Stomach (tissue), 9 donors: ENCODE results near the gene ALX4. TPM values are rescaled to one million over a fixed set of nuclear protein-coding genes. Genes with fewer than 3 reads are reported as not detected.

Experiments used
- DNase-seq, 2 donors: peaks; one replicate each; pipeline versions ENCODE4 v3.0.0 to v3.0.0-alpha.2; 2013 to 2019
- H3K27ac ChIP-seq, 5 donors: fragments of 200-600 bp in 4 of 5; sonication (generic) in 4 of 5; one replicate each; pipeline ENCODE4 v1.5.1; 2013 to 2019; ENCODE audit warnings: mild to moderate bottlenecking in 1 of 5, moderate library complexity in 1 of 5
- H3K27me3 ChIP-seq, 3 donors: fragments of 200-600 bp; sonication (generic); one replicate each; pipeline ENCODE4 v1.5.1; 2017 to 2019; ENCODE audit warnings: mixed run types in 1 of 3
- H3K36me3 ChIP-seq, 4 donors: fragments of 200-600 bp; sonication (generic); 1 replicate in 3 of 4; 2 replicates in 1 of 4; pipeline ENCODE4 v1.5.1; 2016 to 2019
- H3K4me1 ChIP-seq, 4 donors: fragments of 200-600 bp; sonication (generic); one replicate each; pipeline ENCODE4 v1.5.1; 2016 to 2019
- H3K4me3 ChIP-seq, 4 donors: fragments of 200-600 bp; sonication (generic) in 3 of 4; one replicate each; pipeline ENCODE4 v1.5.1; 2016 to 2019; ENCODE audit warnings: mild to moderate bottlenecking in 1 of 4
- H3K9me3 ChIP-seq, 4 donors: fragments of 200-600 bp; sonication (generic); one replicate each; pipeline ENCODE4 v1.5.1; 2016 to 2019
- EP300 ChIP-seq: sonication (generic); formaldehyde crosslinking; IDR thresholded peaks from one replicate; pipeline ENCODE4 v1.6.1; 2017; ENCODE audit warnings: antibody characterized with exemption
- POLR2A ChIP-seq, 4 donors: fragments of 450-650 bp; IDR thresholded peaks; one replicate each; pipeline ENCODE4 v1.6.1; 2016; ENCODE audit warnings: antibody characterized with exemption in 4 of 4, control low read depth in 2 of 4, mild to moderate bottlenecking in 1 of 4, moderate library complexity in 1 of 4
- POLR2AphosphoS5 ChIP-seq, 3 donors: sonication (generic); formaldehyde crosslinking; IDR thresholded peaks; one replicate each; pipeline ENCODE4 v1.6.1; 2016; ENCODE audit warnings: antibody characterized with exemption in 3 of 3
- whole genome bisulfite sequencing, 5 donors: extraction: QIAGEN DNeasy Blood & Tissue Kit in 3 of 5; methylation state at CpG; one replicate each; pipeline versions ENCODE4 v1.1.5 to v1.1.7; 2013 to 2018; 5-methylcytosine and 5-hydroxymethylcytosine counted together
- intact Hi-C: fragments of 100-400 bp; cut with DNase I; formaldehyde crosslinking; loops from one replicate; pipeline ENCODE4 v1.15.1; 2023; ENCODE audit warnings: low total_unique reads
- polyA plus RNA-seq, 3 donors: library from polyadenylated mRNA; stranded (reverse); fragments of 200-250 nt; gene quantifications; one replicate each; pipeline ENCODE4 v1.2.3, GENCODE V29; 2013
- total RNA-seq, 5 donors: library from RNA; depleted of rRNA; stranded (reverse); fragments of >200 nt; gene quantifications; one replicate each; pipeline versions ENCODE4 v1.1.0 to v1.2.3, GENCODE V29; 2014 to 2016
- TF ChIP-seq, protein P1 (sequence below), 7 experiments: fragments of 450-650 bp in 4 of 7; fragments of 200-600 bp in 3 of 7; sonication (generic) in 3 of 7; IDR thresholded peaks; one replicate each; pipeline ENCODE4 v1.5.1; 2016 to 2019; ENCODE audit warnings: antibody characterized with exemption in 7 of 7, control low read depth in 2 of 7, mild to moderate bottlenecking in 1 of 7
- donor health status: healthy with polysubstance abuse.
- donor health status: Bipolar disorder and iron deficiency.
- donor health status: healthy.

The ALX4 gene
- total and polyA plus RNA-seq, 8 donors = not detected

DNA sequence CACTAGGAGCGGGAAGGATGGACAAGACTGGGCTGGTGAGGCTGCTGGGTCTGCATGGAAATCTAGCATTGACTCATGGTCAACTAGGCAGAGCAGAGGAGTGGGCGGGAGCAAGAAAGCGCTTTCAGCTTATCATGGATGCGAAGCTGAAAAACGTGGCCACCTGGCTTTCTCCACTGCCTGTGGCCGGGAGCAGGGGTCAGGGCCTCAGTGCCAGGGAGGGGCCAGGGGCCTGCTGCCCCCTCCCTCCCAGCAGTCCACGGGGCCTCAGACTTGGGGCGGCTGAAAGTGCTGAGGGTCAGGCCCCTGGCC is 45.5 kb downstream of the ALX4 start:
- no peak for TF ChIP-seq EP300
- TF ChIP-seq, protein P1, sequence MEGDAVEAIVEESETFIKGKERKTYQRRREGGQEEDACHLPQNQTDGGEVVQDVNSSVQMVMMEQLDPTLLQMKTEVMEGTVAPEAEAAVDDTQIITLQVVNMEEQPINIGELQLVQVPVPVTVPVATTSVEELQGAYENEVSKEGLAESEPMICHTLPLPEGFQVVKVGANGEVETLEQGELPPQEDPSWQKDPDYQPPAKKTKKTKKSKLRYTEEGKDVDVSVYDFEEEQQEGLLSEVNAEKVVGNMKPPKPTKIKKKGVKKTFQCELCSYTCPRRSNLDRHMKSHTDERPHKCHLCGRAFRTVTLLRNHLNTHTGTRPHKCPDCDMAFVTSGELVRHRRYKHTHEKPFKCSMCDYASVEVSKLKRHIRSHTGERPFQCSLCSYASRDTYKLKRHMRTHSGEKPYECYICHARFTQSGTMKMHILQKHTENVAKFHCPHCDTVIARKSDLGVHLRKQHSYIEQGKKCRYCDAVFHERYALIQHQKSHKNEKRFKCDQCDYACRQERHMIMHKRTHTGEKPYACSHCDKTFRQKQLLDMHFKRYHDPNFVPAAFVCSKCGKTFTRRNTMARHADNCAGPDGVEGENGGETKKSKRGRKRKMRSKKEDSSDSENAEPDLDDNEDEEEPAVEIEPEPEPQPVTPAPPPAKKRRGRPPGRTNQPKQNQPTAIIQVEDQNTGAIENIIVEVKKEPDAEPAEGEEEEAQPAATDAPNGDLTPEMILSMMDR (IDR thresholded peaks at IDR 0.05) = no peak
- TF ChIP-seq POLR2A (IDR thresholded peaks at IDR 0.05) = no peak
- TF ChIP-seq POLR2AphosphoS5 (IDR thresholded peaks at IDR 0.05) = no peak
- Histone ChIP-seq H3K27ac (no peak overlapping the region), H3K4me3 (no peak overlapping the region), H3K27me3 (peaks cover 0 to 19% (median 0%) of the 10 kb centered on the region in 3 donors), H3K9me3 (no peaks in the 10 kb centered on the region), H3K36me3 (no peaks in the 10 kb centered on the region), H3K4me1 (no peaks in the 10 kb centered on the region)
- DNase-seq = no peak
- WGBS, 5 donors = 67 to 98% (median 71%) methylated on average over 7 to 8 of the region's 8 CpGs
- intact Hi-C loops = no loop called here

DNA sequence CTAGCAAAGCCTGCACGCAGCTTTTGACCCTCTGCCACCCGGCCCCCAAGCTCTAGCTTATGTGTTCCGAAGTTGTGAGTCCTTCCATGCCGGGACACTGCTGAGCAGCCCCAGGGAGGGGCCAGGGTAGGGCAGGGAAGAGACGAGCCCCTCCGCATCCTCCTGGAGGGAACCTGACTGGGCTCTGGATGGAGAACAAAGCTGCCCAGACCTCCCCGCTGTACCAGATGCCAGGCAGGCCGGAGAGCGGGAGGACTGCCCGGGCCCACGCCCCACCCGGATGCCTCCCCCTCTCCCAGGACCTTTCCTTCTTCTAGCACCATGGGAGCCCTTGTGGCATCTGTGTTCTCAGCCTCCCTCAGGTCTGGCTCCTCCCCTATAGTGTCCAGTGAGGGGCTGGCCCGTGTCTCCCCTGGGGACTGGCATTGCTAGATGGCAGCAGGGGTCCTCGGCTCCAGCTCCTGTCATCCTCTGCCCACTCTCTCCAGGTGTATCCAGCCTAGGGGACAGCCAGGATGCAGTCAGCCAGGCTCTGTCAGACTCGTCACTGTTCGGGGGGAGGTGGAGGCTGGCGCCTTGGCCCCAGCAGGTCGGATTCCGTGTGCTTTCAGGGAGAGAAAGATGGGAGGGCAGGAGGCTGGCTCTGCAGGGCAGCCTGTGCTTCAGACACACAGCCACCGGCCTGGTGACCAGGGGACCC is 46.1 kb downstream of the ALX4 start:
- Histone ChIP-seq H3K27ac (no peak overlapping the region), H3K4me1 (no peaks in the 10 kb centered on the region), H3K4me3 (no peak overlapping the region), H3K36me3 (no peaks in the 10 kb centered on the region), H3K9me3 (no peaks in the 10 kb centered on the region), H3K27me3 (peaks cover 0 to 19% (median 0%) of the 10 kb centered on the region in 3 donors)
- WGBS, 5 donors = 75 to 87% (median 84%) methylated on average over 14 to 20 of the region's 20 CpGs
- no peak for DNase-seq
- no peak for TF ChIP-seq POLR2AphosphoS5 (IDR thresholded peaks at IDR 0.05)
- no peak for TF ChIP-seq POLR2A (IDR thresholded peaks at IDR 0.05)
- TF ChIP-seq, protein P1 (IDR thresholded peaks at IDR 0.05) = no peak
- TF ChIP-seq EP300 = no peak
- intact Hi-C loops = no loop called here

DNA sequence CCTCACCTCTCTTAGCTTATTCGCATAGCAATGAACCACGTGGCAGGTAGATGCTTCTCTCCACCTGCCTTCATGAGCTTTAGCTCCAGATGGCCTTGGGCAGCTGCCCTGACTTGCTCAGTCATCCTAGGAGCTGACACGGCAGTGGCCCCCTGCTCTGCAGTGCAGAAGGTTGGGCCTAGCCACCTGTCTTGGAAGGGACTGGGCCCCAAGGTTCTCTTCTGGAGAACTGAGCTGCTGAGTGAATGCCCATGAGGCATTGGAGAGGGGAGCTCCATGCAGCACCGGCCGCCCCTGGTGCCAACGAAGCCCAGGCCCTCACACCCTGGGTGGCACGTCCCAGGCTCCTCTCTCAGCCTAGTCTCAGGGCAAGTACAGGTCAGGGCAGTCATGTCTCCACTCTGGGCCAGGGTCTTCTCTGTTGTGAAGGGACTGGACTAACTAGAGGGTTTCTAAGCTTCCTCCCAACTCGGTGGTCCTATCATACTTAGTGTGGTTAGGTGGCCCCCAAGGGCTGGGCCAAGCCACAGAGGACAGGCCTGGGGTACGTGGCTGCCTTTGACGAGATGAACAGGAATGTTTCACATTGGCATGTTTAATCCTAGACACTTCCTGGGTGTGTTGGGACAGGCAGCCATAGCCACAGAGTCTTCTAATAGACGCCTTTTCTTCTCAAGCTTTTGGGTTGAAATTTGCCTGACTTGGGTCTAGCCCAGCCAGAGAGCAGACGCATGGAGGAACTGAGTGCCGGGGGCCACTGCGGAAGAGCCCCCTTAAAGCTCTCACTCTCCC is 47.9 kb downstream of the ALX4 start:
- peaks cover 0 to 1% (median 0%) of the 10 kb centered on the region in 4 donors for H3K4me1 ChIP-seq
- no peak for DNase-seq
- no peak overlapping the region for H3K4me3 ChIP-seq
- peaks cover 0 to 19% (median 0%) of the 10 kb centered on the region in 3 donors for H3K27me3 ChIP-seq
- intact Hi-C loops = no loop called here
- no peak overlapping the region for H3K27ac ChIP-seq
- TF ChIP-seq EP300 (no peak), POLR2A (IDR thresholded peaks at IDR 0.05) (no peak), POLR2AphosphoS5 (IDR thresholded peaks at IDR 0.05) (no peak)
- TF ChIP-seq, protein P1 (IDR thresholded peaks at IDR 0.05) = no peak
- no peaks in the 10 kb centered on the region for H3K9me3 ChIP-seq
- WGBS, 5 donors = 82 to 90% (median 87%) methylated on average over 7 to 14 of the region's 14 CpGs
- H3K36me3 ChIP-seq = no peaks in the 10 kb centered on the region

DNA sequence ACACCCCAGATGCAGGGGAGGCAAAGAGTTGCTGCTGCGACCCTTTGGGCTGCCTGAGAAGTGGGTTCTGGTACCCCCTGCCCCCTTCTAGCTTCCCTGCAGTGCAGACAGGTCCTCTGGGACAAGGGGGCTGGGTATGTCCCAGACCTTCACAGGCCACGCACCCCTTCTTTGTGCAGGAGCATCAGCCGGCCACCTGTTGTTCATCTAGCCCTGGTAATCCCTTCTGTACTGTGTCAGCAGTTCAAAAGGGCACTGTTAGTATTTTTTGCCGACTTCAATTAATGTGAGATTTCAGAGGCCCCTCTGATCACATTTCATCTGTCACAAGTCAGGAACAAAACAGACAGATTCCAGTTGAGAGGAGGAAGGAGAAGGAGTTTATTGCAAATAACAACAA is 49.9 kb downstream of the ALX4 start:
- H3K27me3 ChIP-seq = peaks cover 0 to 19% (median 0%) of the 10 kb centered on the region in 3 donors
- H3K36me3 ChIP-seq = no peaks in the 10 kb centered on the region
- H3K4me3 ChIP-seq = no peak overlapping the region
- no peaks in the 10 kb centered on the region for H3K9me3 ChIP-seq
- intact Hi-C loops = no loop called here
- 69 to 85% (median 73%) methylated on average over 4 of the region's 4 CpGs for WGBS, 5 donors
- no peak for DNase-seq
- peaks cover 0 to 10% (median 4%) of the 10 kb centered on the region in 4 donors for H3K4me1 ChIP-seq
- no peak for TF ChIP-seq POLR2AphosphoS5 (IDR thresholded peaks at IDR 0.05)
- TF ChIP-seq EP300 = no peak
- TF ChIP-seq, protein P1 (IDR thresholded peaks at IDR 0.05) = no peak
- no peak for TF ChIP-seq POLR2A (IDR thresholded peaks at IDR 0.05)
- H3K27ac ChIP-seq = no peak overlapping the region
